ENCODE measurements around the gene KIFC3.

Gene KIFC3

GRCh38 chr16:57824888-57825287 lies 22.6 kb upstream of the KIFC3 start:
- Histone ChIP-seq H2AFZ (ENCODE audit: low read length, unreplicated experiment) (no peak overlapping the region), H3K4me3 (ENCODE audit: low read depth, low read length) (no peak overlapping the region), H3K79me2 (ENCODE audit: control insufficient read depth, insufficient read depth, low read length, unreplicated experiment) (no peaks in the 10 kb centered on the region), H3K36me3 (ENCODE audit: insufficient read depth, low read length) (no peaks in the 10 kb centered on the region), H3K27ac (ENCODE audit: low read depth, low read length) (no peak overlapping the region), H3K27me3 (ENCODE audit: insufficient read depth, low read length) (no peaks in the 10 kb centered on the region), H3K4me1 (ENCODE audit: control insufficient read depth, insufficient read depth, low read length, unreplicated experiment) (no peaks in the 10 kb centered on the region)

DNA sequence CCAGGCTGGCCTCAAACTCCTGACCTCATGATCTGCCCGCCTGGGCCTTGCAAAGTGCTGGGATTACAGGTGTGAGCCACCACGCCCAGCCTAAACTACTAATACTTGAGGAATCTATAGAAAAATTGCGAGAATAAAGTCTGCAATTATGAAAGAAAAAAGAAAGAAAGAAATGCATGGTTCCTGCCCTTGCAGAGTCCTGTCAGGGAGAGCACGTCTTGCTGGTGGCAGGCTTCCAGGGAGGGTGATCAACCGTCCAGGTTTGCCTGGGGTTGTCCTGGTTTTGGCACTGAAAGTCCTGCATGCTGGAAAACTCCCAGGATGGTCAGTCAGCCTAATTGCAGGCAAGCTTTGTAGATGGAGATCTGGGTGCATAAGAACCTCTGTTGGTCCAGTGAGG lies 21.5 kb upstream of the KIFC3 start:
- Histone ChIP-seq H3K27me3 (ENCODE audit: insufficient read depth, low read length) (no peaks in the 10 kb centered on the region), H3K27ac (ENCODE audit: low read depth, low read length) (no peak overlapping the region), H3K79me2 (ENCODE audit: control insufficient read depth, insufficient read depth, low read length, unreplicated experiment) (no peaks in the 10 kb centered on the region), H3K4me1 (ENCODE audit: control insufficient read depth, insufficient read depth, low read length, unreplicated experiment) (no peaks in the 10 kb centered on the region), H3K36me3 (ENCODE audit: insufficient read depth, low read length) (no peaks in the 10 kb centered on the region), H2AFZ (ENCODE audit: low read length, unreplicated experiment) (no peak overlapping the region), H3K4me3 (ENCODE audit: low read depth, low read length) (no peak overlapping the region)

GRCh38 chr16:57822856-57823255 lies 20.6 kb upstream of the KIFC3 start:
- Histone ChIP-seq H3K36me3 (ENCODE audit: insufficient read depth, low read length) (no peaks in the 10 kb centered on the region), H3K4me3 (ENCODE audit: low read depth, low read length) (no peak overlapping the region), H3K4me1 (ENCODE audit: control insufficient read depth, insufficient read depth, low read length, unreplicated experiment) (no peaks in the 10 kb centered on the region), H2AFZ (ENCODE audit: low read length, unreplicated experiment) (no peak overlapping the region), H3K79me2 (ENCODE audit: control insufficient read depth, insufficient read depth, low read length, unreplicated experiment) (no peaks in the 10 kb centered on the region), H3K27me3 (ENCODE audit: insufficient read depth, low read length) (no peaks in the 10 kb centered on the region), H3K27ac (ENCODE audit: low read depth, low read length) (no peak overlapping the region)

DNA sequence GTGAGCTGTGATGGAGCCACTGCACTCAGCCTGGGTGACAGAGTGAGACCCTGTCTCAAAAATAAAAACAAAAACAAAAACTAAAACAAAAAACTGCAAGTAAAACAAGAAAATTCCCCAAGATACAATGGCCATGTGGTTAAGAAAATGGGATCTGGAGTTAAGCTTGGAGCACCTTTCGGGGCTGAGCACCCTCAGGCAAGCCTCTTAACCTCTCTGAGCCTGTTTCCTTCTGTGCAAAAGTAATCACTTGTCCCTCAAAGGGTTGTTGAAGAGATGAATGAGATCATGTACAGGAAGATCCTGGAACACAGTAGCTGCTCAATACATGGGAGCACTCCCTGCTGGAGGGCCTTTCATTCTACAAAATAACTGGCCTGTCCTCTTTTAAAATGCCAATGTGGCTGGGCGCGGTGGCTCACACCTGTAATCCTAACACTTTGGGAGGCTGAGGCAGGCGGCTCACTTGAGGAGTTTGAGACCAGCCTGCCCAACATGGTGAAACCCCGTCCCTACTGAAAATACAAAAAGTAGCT lies 19.8 kb upstream of the KIFC3 start:
- Histone ChIP-seq H3K27me3 (ENCODE audit: insufficient read depth, low read length) (no peaks in the 10 kb centered on the region), H3K27ac (ENCODE audit: low read depth, low read length) (no peak overlapping the region), H2AFZ (ENCODE audit: low read length, unreplicated experiment) (no peak overlapping the region), H3K4me3 (ENCODE audit: low read depth, low read length) (no peak overlapping the region), H3K79me2 (ENCODE audit: control insufficient read depth, insufficient read depth, low read length, unreplicated experiment) (no peaks in the 10 kb centered on the region), H3K4me1 (ENCODE audit: control insufficient read depth, insufficient read depth, low read length, unreplicated experiment) (no peaks in the 10 kb centered on the region), H3K36me3 (ENCODE audit: insufficient read depth, low read length) (no peaks in the 10 kb centered on the region)

DNA sequence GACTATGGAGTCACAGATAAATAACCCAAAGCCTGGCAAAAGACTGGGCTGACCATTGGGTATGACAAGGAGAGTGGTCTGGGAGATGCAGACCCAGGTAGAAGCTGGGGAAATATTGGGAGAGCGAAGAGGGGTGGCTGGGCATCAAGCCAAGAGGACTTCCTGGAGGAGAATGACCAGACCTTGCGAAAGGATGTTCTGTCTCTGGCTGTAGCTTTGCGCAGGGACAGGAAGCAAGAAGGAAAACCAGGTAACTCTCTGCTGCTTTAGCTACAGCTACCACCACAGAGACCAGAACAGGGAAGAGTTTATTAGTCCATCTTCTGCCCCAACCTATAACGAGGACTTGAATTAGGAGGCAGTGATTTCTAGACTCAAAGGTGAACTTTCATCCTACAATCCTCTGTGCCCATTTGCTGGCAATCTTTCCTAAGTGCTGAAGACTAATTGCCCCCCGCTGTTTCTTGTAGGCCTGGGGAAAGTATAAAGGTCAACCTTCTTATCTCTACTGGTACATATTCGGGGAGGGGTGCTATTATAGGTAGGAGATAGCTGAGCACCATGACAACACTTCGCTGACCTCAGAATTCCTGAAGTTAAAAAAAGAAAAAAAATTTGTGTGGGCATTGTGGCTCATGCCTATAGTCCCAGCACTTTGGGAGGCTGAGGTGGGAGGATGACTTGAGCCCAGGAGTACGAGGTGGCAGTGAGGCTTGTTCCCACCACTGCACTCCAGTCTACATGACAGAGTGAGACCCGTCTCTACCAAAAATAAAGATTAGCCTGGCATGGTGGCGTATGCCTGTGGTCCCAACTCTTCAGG lies 19.1 kb upstream of the KIFC3 start:
- Histone ChIP-seq H3K4me1 (ENCODE audit: control insufficient read depth, insufficient read depth, low read length, unreplicated experiment) (peaks cover 4% of the 10 kb centered on the region), H3K4me3 (ENCODE audit: low read depth, low read length) (no peak overlapping the region), H3K36me3 (ENCODE audit: insufficient read depth, low read length) (no peaks in the 10 kb centered on the region), H3K27me3 (ENCODE audit: insufficient read depth, low read length) (no peaks in the 10 kb centered on the region), H2AFZ (ENCODE audit: low read length, unreplicated experiment) (no peak overlapping the region), H3K27ac (ENCODE audit: low read depth, low read length) (no peak overlapping the region), H3K79me2 (ENCODE audit: control insufficient read depth, insufficient read depth, low read length, unreplicated experiment) (no peaks in the 10 kb centered on the region)

DNA sequence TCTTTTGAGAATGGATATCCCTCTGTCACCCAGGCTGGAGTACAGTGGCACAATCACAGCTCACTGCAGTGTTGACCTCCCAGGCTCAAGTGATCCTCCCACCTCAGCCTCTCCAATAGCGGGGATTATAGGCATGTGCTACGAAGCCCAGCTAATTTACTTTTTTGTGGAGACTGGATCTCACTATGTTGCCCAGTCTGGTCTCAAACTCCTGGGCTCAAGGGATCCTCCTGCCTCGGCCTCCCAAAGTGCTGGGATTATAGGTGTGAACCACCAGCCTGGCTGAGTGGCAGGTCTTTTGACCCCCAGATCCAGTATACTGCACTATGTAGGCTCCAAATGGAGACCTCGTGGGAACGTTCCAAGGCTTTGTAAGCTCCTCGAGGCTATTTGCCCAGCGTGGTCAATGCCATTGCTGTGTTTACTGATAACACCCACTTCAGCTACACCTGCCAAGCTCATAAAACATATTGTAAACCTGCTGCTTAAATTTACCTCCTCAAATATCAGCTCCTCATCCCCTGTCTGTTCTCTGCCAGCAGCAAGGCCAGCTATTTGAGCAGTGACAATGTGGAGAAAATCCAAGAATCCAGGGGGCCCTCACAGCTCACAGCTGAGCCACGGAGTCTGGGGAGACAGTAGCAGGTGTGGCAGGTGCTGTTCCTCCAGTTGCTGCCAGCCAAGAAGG lies 16.2 kb upstream of the KIFC3 start:
- Histone ChIP-seq H3K36me3 (ENCODE audit: insufficient read depth, low read length) (no peaks in the 10 kb centered on the region), H3K27me3 (ENCODE audit: insufficient read depth, low read length) (no peaks in the 10 kb centered on the region), H3K79me2 (ENCODE audit: control insufficient read depth, insufficient read depth, low read length, unreplicated experiment) (no peaks in the 10 kb centered on the region), H3K27ac (ENCODE audit: low read depth, low read length) (no peak overlapping the region), H3K4me1 (ENCODE audit: control insufficient read depth, insufficient read depth, low read length, unreplicated experiment) (peaks cover 15% of the 10 kb centered on the region), H3K4me3 (ENCODE audit: low read depth, low read length) (no peak overlapping the region), H2AFZ (ENCODE audit: low read length, unreplicated experiment) (no peak overlapping the region)

GRCh38 chr16:57817680-57818079 lies 15.4 kb upstream of the KIFC3 start:
- Histone ChIP-seq H3K27me3 (ENCODE audit: insufficient read depth, low read length) (no peaks in the 10 kb centered on the region), H3K36me3 (ENCODE audit: insufficient read depth, low read length) (no peaks in the 10 kb centered on the region), H2AFZ (ENCODE audit: low read length, unreplicated experiment) (no peak overlapping the region), H3K4me1 (ENCODE audit: control insufficient read depth, insufficient read depth, low read length, unreplicated experiment) (peaks cover 15% of the 10 kb centered on the region), H3K27ac (ENCODE audit: low read depth, low read length) (no peak overlapping the region), H3K4me3 (ENCODE audit: low read depth, low read length) (no peak overlapping the region), H3K79me2 (ENCODE audit: control insufficient read depth, insufficient read depth, low read length, unreplicated experiment) (no peaks in the 10 kb centered on the region)

DNA sequence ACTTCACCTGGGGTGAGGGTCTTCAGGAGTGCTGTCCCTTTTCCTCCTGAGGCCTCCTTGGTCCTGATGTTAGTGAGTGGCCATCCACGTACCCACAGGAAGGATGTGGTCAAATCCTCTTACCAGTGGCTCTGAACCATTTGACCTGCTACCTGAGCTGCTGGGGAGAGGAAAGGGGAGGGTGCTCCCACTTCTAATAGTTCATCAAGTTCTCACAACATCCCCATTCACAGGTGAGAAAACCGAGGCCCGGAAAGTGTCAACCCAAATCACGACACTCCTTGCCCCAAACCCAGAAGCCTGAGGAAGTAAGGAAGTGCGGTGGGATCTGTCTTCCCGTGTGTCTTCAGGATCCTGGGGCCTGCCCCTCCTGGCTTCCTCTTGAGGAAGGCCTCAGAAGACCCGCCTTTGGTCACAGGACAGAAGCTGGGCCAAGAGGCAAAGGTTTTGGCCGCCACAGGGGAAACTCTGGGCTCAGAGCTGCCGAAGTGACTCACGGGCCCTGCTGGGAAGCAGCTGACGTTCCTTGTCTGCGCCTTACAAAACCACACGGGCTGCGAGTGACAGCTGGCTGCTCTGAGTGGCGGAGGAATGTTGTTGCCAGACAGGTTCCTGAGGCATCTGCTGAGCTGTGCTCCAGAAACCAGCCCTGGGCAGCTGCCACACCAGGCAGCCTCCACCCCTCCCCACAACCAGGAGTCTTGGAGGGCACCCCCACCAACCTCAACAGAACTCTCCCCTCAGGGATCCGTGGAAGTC lies 13.9 kb upstream of the KIFC3 start:
- Histone ChIP-seq H3K27me3 (ENCODE audit: insufficient read depth, low read length) (no peaks in the 10 kb centered on the region), H3K27ac (ENCODE audit: low read depth, low read length) (peak overlapping the region; percentile 57), H3K79me2 (ENCODE audit: control insufficient read depth, insufficient read depth, low read length, unreplicated experiment) (no peaks in the 10 kb centered on the region), H3K4me1 (ENCODE audit: control insufficient read depth, insufficient read depth, low read length, unreplicated experiment) (peaks cover 15% of the 10 kb centered on the region), H3K4me3 (ENCODE audit: low read depth, low read length) (no peak overlapping the region), H3K36me3 (ENCODE audit: insufficient read depth, low read length) (no peaks in the 10 kb centered on the region), H2AFZ (ENCODE audit: low read length, unreplicated experiment) (peak overlapping the region; percentile 70)

DNA sequence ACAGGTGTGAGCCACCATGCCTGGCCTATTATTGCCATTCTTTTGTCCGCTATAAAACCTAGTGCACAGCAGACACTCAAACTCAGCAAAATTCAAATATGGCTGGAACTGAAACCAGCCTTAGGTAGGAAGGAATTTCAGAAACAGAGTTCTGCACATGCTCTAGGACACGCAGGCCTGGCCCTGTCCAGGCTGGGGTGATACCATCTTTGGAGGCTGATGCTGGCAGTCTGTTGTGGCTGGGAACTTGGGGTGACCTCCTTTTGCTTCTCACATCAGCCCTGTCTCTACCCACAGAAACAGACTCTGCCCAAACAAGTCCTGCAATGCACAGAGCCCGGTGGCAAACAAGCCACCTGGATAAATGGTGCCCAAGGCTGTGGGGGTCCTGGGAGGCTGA lies 12.6 kb upstream of the KIFC3 start:
- Histone ChIP-seq H3K27me3 (ENCODE audit: insufficient read depth, low read length) (no peaks in the 10 kb centered on the region), H2AFZ (ENCODE audit: low read length, unreplicated experiment) (no peak overlapping the region)

GRCh38 chr16:57813466-57813865 lies 11.2 kb upstream of the KIFC3 start:
- Histone ChIP-seq H3K27me3 (ENCODE audit: insufficient read depth, low read length) (no peaks in the 10 kb centered on the region), H3K27ac (ENCODE audit: low read depth, low read length) (no peak overlapping the region), H2AFZ (ENCODE audit: low read length, unreplicated experiment) (no peak overlapping the region), H3K36me3 (ENCODE audit: insufficient read depth, low read length) (no peaks in the 10 kb centered on the region), H3K4me1 (ENCODE audit: control insufficient read depth, insufficient read depth, low read length, unreplicated experiment) (peaks cover 33% of the 10 kb centered on the region), H3K79me2 (ENCODE audit: control insufficient read depth, insufficient read depth, low read length, unreplicated experiment) (no peaks in the 10 kb centered on the region), H3K4me3 (ENCODE audit: low read depth, low read length) (no peak overlapping the region)

More for the DNA sequence above, 12.6 kb upstream of the KIFC3 start:
- Histone ChIP-seq H3K79me2 (ENCODE audit: control insufficient read depth, insufficient read depth, low read length, unreplicated experiment) (no peaks in the 10 kb centered on the region), H3K4me3 (ENCODE audit: low read depth, low read length) (no peak overlapping the region), H3K4me1 (ENCODE audit: control insufficient read depth, insufficient read depth, low read length, unreplicated experiment) (peaks cover 22% of the 10 kb centered on the region), H3K36me3 (ENCODE audit: insufficient read depth, low read length) (no peaks in the 10 kb centered on the region), H3K27ac (ENCODE audit: low read depth, low read length) (no peak overlapping the region)

Data from ACC112 (cell line).